GM19328 (cell line): Measurements from ENCODE around the gene CBFB.

Experiments
- ATAC-seq: cut with Tn5 transposase; IDR thresholded peaks from one replicate; pipeline ENCODE4 v1.9.1; 2021; ENCODE audit warnings: mild to moderate bottlenecking, moderate library complexity; ENCODE audit not compliant: unreplicated experiment

Gene CBFB

DNA sequence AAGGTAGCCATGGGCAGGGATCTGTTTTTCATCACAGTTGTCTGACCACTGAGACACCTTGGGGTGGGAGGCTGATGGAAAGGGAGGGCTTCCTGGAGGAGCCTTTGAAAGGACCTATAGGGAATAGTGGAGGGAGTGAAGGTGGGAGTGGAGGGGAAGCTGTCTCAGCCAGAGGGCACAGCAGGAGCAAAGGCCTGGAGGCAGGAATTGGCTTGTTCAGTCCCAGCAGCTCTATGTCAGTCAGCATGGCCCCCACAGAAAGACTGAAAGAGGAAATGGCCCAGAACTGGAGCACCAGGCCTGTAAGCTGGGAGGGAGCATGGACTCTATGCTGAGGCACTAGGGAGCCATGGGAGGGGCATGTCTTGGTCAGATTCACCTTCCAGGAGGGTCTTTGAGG, 12.8 kb upstream of the CBFB start:
- ATAC-seq = no peak

DNA sequence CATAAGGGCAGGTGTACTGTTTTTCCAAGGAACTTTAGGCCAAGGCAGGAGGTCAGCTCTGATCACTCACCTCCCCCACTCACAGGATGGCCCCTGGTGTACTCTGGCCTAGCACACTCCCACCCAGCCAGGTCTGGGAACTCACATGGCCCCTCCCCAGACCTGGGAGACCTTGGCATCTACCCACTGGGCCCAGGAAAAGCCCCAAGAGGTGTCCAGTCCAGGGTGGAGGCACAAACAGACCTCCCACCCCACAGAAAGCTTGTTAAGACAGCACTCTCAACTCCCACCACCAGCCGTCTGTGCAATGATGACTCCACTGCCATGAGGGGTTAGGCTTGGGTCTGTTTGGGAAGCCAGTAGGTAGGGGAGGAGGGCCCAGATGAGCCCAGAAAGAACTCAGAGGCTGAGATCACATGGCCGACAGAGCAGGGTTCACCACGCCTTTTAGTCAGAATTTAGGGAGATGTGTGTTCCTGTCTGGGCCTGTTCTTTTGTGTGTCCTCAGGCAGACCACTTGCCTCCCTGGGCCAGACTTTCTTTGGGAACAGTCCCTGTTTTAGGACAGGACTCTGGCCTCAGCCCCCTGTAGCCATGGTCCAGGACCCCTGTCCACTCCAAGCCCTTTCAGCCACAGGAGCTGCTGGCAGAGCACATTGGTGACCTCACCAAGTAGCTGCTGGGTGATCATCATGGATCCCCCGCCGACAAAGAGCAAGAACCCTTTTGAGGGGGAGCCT, 12.1 kb upstream of the CBFB start:
- no peak for ATAC-seq

DNA sequence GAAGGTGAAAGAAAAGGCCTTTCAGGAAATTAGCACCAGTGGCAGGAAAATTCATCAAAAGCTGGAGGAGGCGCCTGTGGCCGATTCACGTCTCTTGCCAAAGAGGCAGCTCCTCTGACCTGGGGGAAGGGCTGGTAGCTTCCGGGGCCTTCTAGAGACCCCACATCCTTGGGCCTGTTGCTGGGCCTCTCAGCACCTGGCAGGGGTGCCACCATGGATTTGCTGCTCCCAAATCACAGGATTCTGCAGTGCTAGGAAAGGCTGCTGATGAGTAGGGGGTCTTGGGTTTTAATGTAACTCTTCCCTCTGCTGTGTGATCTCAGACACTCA, 11.6 kb upstream of the CBFB start:
- ATAC-seq = no peak

GRCh38 chr16:67017810-67018488, 11.0 kb upstream of the CBFB start:
- ATAC-seq = peak; percentile 88

DNA sequence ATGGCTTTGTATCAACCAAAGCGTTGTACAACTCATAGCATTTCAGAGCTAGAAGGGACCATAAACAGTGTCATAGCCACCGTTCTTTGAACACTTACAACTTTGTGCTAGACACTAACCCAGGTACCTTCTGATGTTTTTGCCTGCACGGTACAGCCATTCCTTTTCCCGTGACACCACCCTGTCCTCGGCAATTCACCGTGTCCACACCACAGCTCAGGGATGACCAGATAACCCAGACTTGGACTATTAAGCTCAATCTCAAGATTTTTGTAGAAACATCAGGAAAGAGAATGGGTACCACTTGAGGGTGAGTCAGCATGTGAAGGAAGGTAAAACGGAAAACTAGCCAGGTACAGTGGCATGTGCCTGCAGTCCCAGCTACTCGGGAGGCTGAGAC, 9.8 kb upstream of the CBFB start:
- ATAC-seq = no peak

DNA sequence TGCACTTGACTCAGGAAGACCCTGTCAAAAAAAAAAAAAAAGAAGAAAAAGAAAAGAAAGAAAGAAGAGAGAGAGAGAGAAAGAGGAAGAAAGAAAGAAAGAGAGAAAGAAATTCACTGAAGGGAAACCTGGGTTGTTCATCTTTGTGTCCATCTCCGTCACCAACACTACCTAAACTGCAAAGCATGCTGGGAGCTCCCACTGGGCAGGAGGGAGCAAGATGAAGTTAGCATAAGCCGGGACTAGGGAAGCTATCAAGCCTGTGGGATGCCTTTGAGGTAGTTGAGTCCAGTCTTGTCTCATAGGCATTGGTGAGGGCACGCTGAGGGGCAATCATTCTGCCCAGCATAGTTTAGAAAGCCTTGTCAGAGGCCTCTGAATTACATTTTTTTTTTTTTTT, 7.6 kb upstream of the CBFB start:
- ATAC-seq = no peak

DNA sequence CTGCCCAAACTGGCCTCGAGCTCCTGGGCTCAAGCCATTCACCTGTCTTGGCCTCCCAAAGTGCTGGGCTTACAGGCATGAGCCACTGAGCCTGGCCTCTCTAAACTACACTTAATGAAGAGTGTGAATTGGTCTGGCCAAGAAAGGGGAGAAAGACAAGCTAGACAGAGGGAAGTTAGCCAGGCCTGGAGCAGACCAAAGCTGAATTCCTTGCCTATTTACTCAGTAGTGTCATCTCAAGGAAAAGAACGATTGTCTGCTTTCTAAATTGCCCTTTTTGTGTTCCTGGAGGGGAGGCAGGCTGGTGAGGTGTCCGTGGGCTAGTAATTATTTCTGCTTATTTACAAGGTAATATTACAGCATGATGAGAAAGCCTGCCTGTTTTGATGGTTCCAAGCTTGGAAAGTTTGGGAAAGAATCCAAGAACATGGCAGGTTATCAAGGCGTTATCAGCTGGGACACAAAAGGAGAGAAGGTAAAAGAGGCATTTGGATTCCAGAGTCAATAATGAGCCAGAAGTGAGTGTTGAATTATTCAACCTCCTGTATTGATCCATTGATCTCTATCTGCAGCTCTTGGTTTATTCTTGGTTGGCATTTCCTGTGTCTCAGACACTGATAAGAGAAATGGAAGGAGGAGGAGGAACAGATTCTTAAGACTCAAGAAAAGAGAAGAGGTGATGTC, 6.3 kb upstream of the CBFB start:
- ATAC-seq = no peak

DNA sequence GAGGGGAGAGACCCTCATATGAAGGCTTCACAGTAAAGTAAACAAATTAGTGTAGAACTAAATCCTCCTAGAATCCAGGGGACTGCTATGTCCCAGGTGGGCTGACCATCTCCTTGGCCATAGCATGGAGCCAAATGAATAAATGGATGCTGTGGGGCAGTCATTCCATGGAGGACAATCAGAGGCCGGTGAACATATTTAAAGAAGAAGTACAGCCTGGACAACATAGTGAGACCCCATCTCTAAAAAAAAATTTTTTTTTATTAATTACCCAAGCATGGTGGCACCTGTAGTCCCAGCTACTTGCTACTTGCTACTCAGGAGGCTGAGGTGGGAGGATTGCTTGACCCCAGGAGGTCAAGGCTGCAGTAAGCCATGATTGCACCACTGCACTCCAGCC, 5.3 kb upstream of the CBFB start:
- ATAC-seq = no peak

DNA sequence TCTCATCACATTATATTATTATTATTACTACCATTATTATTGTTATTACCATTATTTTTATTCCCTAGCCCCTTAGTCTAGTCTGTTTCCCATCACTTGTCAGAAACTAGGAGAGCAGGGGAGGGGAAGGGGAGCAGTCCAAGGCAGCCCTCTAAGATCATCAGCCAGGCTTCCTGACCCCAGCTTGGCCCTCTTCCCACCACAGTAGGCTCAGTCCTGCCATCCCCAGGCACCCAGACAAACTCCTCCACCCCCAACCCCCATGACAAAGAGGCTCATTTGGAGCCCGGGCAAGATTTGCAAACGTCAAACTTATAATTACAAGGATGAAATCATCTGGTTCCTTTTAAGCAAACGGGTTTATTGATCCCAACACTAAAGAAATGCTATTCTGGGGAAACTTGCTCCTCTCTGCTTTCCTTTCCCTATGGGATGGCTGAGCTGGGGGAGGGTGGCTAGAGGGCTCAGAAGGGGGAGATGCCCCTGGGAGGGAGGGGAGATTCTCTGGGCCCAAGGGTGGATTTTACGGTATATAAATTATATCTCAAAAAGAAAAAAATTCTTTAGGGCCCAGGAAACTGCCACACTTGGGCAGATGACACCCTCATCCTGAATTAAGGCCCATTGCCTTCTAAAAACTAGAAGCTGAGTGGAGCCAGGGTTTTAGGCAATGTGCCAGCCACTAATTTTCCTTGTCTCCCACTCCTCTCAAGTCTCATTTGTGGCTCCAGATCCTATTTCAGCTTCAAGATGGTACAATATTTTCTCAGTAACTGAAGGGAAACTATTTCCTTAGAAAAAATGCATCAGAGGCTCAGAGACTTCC, 4.4 kb upstream of the CBFB start:
- ATAC-seq = no peak

- ATAC-seq = no peak
These were observed 3.8 kb upstream of the CBFB start for GRCh38 chr16:67025210-67025550.

DNA sequence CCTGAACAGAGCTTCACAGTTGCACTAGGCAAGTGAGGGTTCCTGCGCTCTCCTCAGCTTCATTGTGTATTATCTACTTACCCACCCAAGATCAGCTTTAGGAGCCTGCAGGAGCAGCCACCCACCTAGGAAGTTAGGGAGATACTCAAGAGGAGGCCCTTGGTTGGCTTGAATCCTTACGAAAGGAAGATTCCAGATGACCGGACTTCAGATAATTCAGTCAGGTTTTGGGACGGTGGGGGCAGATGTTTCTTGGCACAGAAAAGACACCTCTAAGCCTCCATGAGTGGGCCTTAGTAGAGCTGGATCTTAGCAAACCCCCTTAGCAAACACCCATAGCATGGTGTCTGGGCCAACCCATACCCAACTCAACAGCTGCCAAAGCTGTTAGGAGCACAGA, 2.4 kb upstream of the CBFB start:
- ATAC-seq = no peak

- ATAC-seq = no peak
These were observed 1.9 kb upstream of the CBFB start for GRCh38 chr16:67027046-67027445.

GRCh38 chr16:67028167-67028695, 718 bp upstream of the CBFB start:
- ATAC-seq = no peak

DNA sequence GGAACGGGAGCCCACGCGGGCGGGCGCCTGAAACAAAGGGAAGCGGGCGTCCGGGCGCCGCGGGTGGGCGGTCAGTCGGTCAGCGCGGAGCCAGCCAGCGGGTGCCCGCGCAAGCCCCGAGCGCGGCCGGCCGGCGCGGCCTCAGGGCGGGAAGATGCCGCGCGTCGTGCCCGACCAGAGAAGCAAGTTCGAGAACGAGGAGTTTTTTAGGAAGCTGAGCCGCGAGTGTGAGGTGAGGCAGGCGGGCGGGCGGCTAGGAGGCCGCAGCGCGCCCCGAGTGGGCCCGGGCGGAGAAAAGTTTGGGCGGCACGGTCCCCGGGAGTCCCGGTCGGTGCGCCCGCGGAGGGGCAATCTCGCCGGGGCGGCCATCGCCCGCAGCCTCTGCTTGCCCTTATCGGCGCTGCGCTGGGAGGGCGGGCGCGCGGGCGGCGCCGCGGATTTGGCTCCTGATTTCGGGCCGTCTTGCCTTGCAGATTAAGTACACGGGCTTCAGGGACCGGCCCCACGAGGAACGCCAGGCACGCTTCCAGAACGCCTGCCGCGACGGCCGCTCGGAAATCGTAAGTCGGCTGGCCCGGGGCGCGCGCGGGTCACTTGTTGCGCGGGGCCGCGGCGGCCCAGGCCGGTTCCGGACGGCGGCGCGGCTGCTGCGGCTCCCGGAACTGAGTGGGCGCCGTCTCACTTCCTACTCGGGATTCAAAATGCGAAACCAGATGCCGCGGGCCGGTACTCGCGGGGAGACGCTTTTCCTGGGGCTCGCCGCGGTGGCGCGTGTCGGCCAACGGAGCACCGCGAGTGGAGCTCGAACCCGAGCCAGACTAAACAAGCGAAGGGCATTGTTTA, 526 bp downstream of the CBFB start:
- peak; percentile 26 for ATAC-seq

DNA sequence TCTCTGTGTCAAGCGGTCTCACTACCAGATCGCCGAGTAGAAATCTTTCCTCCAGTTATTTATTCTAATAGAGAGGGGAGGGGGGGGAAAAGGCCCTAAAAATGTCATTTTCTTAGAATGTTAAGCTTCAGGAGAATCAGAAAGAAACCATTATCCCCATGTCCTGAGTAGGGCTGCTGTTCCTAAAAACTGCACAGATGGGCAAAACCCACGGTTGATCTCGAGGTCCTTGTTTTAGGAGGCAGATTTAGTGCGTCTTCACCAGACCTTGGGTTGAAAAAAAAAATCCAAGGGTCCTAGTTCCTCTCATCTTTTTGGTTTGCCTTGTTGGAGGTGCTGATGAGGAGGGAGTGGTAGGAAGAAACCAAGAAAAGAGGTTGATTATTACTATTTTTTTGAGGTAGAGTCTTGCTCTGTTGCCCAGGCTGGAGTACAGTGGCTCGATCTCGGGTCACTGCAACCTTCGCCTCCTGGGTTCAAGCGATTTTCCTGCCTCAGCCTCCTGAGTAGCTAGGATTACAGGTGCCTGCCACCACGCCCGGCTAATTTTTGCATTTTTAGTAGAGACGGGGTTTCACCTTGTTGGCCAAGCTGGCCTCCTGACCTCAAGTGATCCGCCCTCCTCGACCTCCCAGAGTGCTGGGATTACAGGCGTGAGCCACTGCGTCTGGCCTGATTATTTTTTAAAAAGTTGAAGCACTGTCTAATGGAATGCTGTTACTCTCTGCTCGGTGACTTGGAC, 1.4 kb downstream of the CBFB start:
- ATAC-seq = no peak

GRCh38 chr16:67034487-67034886, 5.5 kb downstream of the CBFB start:
- no peak for ATAC-seq

DNA sequence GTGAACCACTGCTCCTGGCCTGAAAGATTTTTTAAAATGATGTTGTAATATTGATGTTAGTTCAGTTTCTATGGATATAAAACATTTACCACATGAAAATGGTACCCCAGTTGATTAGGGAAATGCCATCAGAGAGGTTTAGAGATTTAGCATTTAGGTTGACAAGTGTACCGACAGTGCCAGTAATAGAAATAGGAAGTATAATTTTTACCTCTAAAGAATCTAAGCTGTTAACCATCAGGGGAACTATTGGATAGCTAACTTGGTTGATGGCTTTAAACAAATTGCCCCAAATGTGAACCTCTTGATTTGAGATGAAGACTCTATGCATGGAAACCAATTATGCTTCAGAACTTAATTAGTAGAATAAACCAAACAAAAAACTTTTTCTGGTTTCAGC, 6.4 kb downstream of the CBFB start:
- no peak for ATAC-seq

GRCh38 chr16:67036323-67036741, 7.4 kb downstream of the CBFB start:
- ATAC-seq = no peak

DNA sequence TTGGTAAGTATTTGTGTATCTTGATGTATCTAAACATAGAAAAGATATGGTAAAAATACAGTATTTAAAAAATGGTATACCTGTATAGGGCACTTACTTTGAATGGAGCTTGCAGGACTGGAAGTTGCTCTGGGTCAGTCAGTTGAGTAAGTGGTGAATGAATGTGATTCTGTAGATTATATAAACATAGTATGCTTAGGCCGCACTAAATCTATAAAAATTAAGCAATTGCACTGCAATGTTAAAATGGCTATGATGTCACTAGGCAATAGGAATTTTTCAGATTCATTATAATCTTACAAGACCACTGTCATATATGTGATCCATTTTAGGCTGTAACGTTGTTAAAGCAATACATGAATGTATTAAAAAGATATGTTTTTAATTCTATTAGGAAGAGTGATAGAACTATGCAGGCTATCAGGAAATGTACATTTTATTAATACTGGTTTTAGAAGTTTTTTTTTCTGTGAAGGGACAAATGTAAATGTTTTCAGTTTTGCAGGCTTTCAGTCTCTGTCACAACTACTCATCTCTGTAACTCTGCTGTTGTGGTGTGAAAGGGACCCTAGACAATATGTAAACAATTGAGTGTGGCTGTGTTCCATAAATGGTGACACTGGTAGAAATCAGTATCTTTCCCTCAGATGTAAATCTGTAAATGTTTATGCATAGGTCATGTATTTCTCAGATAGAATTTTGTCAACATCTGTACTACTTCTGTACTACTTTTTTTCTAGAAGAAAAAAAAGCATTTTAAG, 10.5 kb downstream of the CBFB start:
- ATAC-seq = no peak
